HepG2 (cell line): ENCODE measurements around the gene METTL1. TPM values are rescaled to one million over a fixed set of nuclear protein-coding genes. Genes with fewer than 3 reads are reported as not detected.

Experiments
- ARID3A ChIP-seq: IDR thresholded peaks from 2 replicates; pipeline ENCODE4 v1.6.1; 2012; ENCODE audit warnings: low read depth, low read length, improper control_type of control experiment
- DNMT3B ChIP-seq: conservative IDR thresholded peaks from 2 replicates; pipeline ENCODE4 v1.6.1; 2016; ENCODE audit warnings: missing biosample characterization, control low read depth
- GLMP ChIP-seq: sonication (generic); formaldehyde crosslinking; IDR thresholded peaks from 2 replicates; pipeline ENCODE4 v1.9.0; 2021; ENCODE audit warnings: missing genetic modification reagents, mild to moderate bottlenecking, borderline replicate concordance
- GMEB2 ChIP-seq: IDR thresholded peaks from 2 replicates; pipeline ENCODE4 v1.6.1; 2016; ENCODE audit warnings: missing biosample characterization, missing genetic modification reagents, low read depth
- MTA1 ChIP-seq: sonication (generic); formaldehyde crosslinking; IDR thresholded peaks from 2 replicates; pipeline ENCODE4 v1.4.0; 2020; ENCODE audit warnings: missing genetic modification reagents, mild to moderate bottlenecking, borderline replicate concordance
- NFE2L1 ChIP-seq: sonication (generic); formaldehyde crosslinking; IDR thresholded peaks from 2 replicates; pipeline ENCODE4 v1.4.0; 2020; ENCODE audit warnings: missing genetic modification reagents, mild to moderate bottlenecking, borderline replicate concordance
- NFKB2 ChIP-seq: sonication (generic); formaldehyde crosslinking; IDR thresholded peaks from 2 replicates; pipeline ENCODE4 v1.4.0; 2020; ENCODE audit warnings: missing genetic modification reagents, borderline replicate concordance
- POGZ ChIP-seq: sonication (generic); formaldehyde crosslinking; IDR thresholded peaks from 2 replicates; pipeline ENCODE4 v1.4.0; 2020; ENCODE audit warnings: mild to moderate bottlenecking, missing genetic modification reagents
- SKIL ChIP-seq: sonication (generic); formaldehyde crosslinking; IDR thresholded peaks from 2 replicates; pipeline ENCODE4 v1.8.0; 2022; ENCODE audit warnings: missing genetic modification reagents, mild to moderate bottlenecking, moderate library complexity, borderline replicate concordance
- SMARCC2 ChIP-seq: fragments of 450-650 bp; IDR thresholded peaks from 2 replicates; pipeline ENCODE4 v1.6.1; 2017; ENCODE audit warnings: antibody characterized with exemption, mild to moderate bottlenecking
- TBX2 ChIP-seq: sonication (generic); formaldehyde crosslinking; IDR thresholded peaks from 2 replicates; pipeline ENCODE4 v1.5.0; 2020; ENCODE audit warnings: missing genetic modification reagents, mild to moderate bottlenecking, borderline replicate concordance
- ZBTB34 ChIP-seq: sonication (generic); formaldehyde crosslinking; IDR thresholded peaks from 2 replicates; pipeline ENCODE4 v1.8.0; 2022; ENCODE audit warnings: mild to moderate bottlenecking, missing genetic modification reagents
- ZFP82 ChIP-seq: sonication (generic); formaldehyde crosslinking; IDR thresholded peaks from 2 replicates; pipeline ENCODE4 v1.5.1; 2020; ENCODE audit warnings: mild to moderate bottlenecking, missing genetic modification reagents, borderline replicate concordance
- ZKSCAN5 ChIP-seq: sonication (generic); formaldehyde crosslinking; IDR thresholded peaks from 2 replicates; pipeline ENCODE4 v1.5.1; 2020; ENCODE audit warnings: mild to moderate bottlenecking, missing genetic modification reagents
- ZNF616 ChIP-seq: sonication (generic); formaldehyde crosslinking; IDR thresholded peaks from 2 replicates; pipeline ENCODE4 v1.5.0; 2020; ENCODE audit warnings: low read depth, mild to moderate bottlenecking, missing genetic modification reagents
- ZNF878 ChIP-seq: sonication (generic); formaldehyde crosslinking; IDR thresholded peaks from 2 replicates; pipeline ENCODE4 v1.8.1; 2023; ENCODE audit warnings: mild to moderate bottlenecking, missing genetic modification reagents, moderate library complexity
- polyA plus RNA-seq, 8 experiments: library from polyadenylated mRNA; depleted of rRNA in 3 of 8; stranded (reverse) in 7 of 8; unstranded in 1 of 8; fragments of >200 nt; fragmentation: Illumina TruSeq in 4 of 8; extraction: Trizol in 4 of 8; gene quantifications; 2 replicates each; pipeline versions ENCODE4 v1.2.1 to v1.2.3, GENCODE V29; 2011 to 2016; ENCODE audit warnings: low read depth in 4 of 8, missing spikeins in 1 of 8, mixed read lengths in 1 of 8; ENCODE audit not compliant: insufficient read depth in 1 of 8
- total RNA-seq, 5 experiments: library from RNA; depleted of rRNA; stranded (reverse); fragments of >200 nt; fragmentation: Illumina TruSeq; extraction: Trizol; gene quantifications; 2 replicates each; pipeline ENCODE4 v1.2.3, GENCODE V29; 2016; ENCODE audit warnings: low read depth in 1 of 5

Gene METTL1
- total and polyA plus RNA-seq, 2 of the 13 experiments (the other 11 are each of a cell fraction or from before 2014, with no cell fraction given), result 34.7 to 36.9 TPM

- TF ChIP-seq ARID3A (no peak), TBX2 (peak; percentile 78), SKIL (no peak), ZFP82 (CRISPR knock-in tag) (0 out of 2 replicates have a peak, but pooled peaks have one; percentile 35), NFKB2 (CRISPR knock-in tag) (peak; percentile 81; the same call in 1 of the 2 replicates), ZNF878 (CRISPR knock-in tag) (no peak), ZBTB34 (no peak), MTA1 (CRISPR knock-in tag) (0 out of 2 replicates have a peak, but pooled peaks have one; percentile 46), ZNF616 (CRISPR knock-in tag) (0 out of 2 replicates have a peak, but pooled peaks have one; percentile 29), SMARCC2 (no peak), NFE2L1 (CRISPR knock-in tag) (no peak), ZKSCAN5 (no peak), GLMP (CRISPR knock-in tag) (no peak), GMEB2 (CRISPR knock-in tag) (no peak), DNMT3B (no peak), POGZ (CRISPR knock-in tag) (no peak; the same call in 1 of the 2 replicates)
Observed at GRCh38 chr12:57755454-57756372, 16.2 kb downstream of the METTL1 start (continued).
